Ovary (tissue), 9 donors: Measurements from ENCODE around the gene RCSD1. TPM values are rescaled to one million over a fixed set of nuclear protein-coding genes. Genes with fewer than 3 reads are reported as not detected.

Source experiments
- DNase-seq, 5 donors: peaks; one replicate each; pipeline ENCODE4 v3.0.0-alpha.2; 2019 to 2020
- H3K27ac ChIP-seq, 2 donors: fragments of 200-600 bp; one replicate each; pipeline versions ENCODE4 v1.5.1 to v1.8.0; 2019 to 2022
- H3K27me3 ChIP-seq: fragments of 200-600 bp; one replicate; pipeline ENCODE4 v1.8.0; 2022
- H3K36me3 ChIP-seq: fragments of 200-600 bp; sonication (generic); one replicate; pipeline ENCODE4 v1.5.1; 2019
- H3K4me1 ChIP-seq: one replicate; pipeline ENCODE4 v1.8.1; 2013; ENCODE audit warnings: mild to moderate bottlenecking, moderate library complexity; ENCODE audit not compliant: insufficient read depth
- H3K4me3 ChIP-seq: fragments of 200-600 bp; sonication (generic); one replicate; pipeline ENCODE4 v1.5.1; 2017
- H3K9me3 ChIP-seq, 2 donors: fragments of 200-600 bp in 1 of 2; sonication (generic) in 1 of 2; one replicate each; pipeline versions ENCODE4 v1.5.1 to v1.8.1; 2013 to 2019; ENCODE audit warnings: mild to moderate bottlenecking in 1 of 2, moderate library complexity in 1 of 2
- EP300 ChIP-seq: sonication (generic); formaldehyde crosslinking; IDR thresholded peaks from one replicate; pipeline ENCODE4 v1.6.1; 2017; ENCODE audit warnings: antibody characterized with exemption
- POLR2A ChIP-seq: fragments of 450-650 bp; IDR thresholded peaks from one replicate; pipeline ENCODE4 v1.6.1; 2017; ENCODE audit warnings: antibody characterized with exemption, mild to moderate bottlenecking, moderate library complexity
- WGBS, 3 donors: extraction: QIAGEN DNeasy Blood & Tissue Kit in 1 of 3; methylation state at CpG; one replicate each; pipeline versions ENCODE4 v1.1.5 to v1.1.7; 2013 to 2017; 5-methylcytosine and 5-hydroxymethylcytosine counted together
- intact Hi-C, 4 donors: fragments of 100-400 bp; cut with DNase I; formaldehyde crosslinking; loops; one replicate each; pipeline versions ENCODE4 v1.11.0 to v1.15.1; 2022 to 2023
- polyA plus RNA-seq, 2 donors: library from polyadenylated mRNA; stranded (reverse); fragments of 200-250 nt in 1 of 2; fragments of 350-450 nt in 1 of 2; fragmentation: Illumina TruSeq in 1 of 2; extraction: RNeasy Lipid Tissue Mini Kit (QIAGEN cat#74804) in 1 of 2; gene quantifications; one replicate each; pipeline ENCODE4 v1.2.3, GENCODE V29; 2013 to 2014
- total RNA-seq, 7 donors: library from RNA; depleted of rRNA in 2 of 7; stranded (reverse); fragments of >200 nt in 2 of 7; fragmentation: NEBNext Ultra II Directional in 3 of 7; extraction: Animal tissue kit (Norgen Biotek cat#: 25700) in 3 of 7; gene quantifications; one replicate each; pipeline versions ENCODE4 v1.1.0 to v1.2.4, GENCODE V29; 2016 to 2023
- TF ChIP-seq, protein P1 (sequence below), 3 donors: fragments of 450-650 bp in 2 of 3; fragments of 200-600 bp in 1 of 3; IDR thresholded peaks; one replicate each; pipeline versions ENCODE4 v1.5.1 to v1.8.0; 2016 to 2022; ENCODE audit warnings: antibody characterized with exemption in 3 of 3, mild to moderate bottlenecking in 1 of 3
- donor health status: DM: no; HTN: no; CAD: no; lungs with moderate emphysema.
- donor health status: DM: no; HTN: no; CAD: no.
- donor health status: Bipolar disorder and iron deficiency.
- donor health status: DM: yes; HTN: yes; CAD: no.
- donor health status: DM: no; HTN: no; CAD: no.
- donor health status: DM: yes; HTN: yes; CAD: no.

RCSD1 gene
- total and polyA plus RNA-seq, 9 donors = 2.1 to 10.9 (median 3.2) TPM

- H3K4me1 ChIP-seq = no peaks in the 10 kb centered on the region
- DNase-seq = no peak
Observed at GRCh38 chr1:167627865-167628641, 2.0 kb upstream of the RCSD1 start.

DNA sequence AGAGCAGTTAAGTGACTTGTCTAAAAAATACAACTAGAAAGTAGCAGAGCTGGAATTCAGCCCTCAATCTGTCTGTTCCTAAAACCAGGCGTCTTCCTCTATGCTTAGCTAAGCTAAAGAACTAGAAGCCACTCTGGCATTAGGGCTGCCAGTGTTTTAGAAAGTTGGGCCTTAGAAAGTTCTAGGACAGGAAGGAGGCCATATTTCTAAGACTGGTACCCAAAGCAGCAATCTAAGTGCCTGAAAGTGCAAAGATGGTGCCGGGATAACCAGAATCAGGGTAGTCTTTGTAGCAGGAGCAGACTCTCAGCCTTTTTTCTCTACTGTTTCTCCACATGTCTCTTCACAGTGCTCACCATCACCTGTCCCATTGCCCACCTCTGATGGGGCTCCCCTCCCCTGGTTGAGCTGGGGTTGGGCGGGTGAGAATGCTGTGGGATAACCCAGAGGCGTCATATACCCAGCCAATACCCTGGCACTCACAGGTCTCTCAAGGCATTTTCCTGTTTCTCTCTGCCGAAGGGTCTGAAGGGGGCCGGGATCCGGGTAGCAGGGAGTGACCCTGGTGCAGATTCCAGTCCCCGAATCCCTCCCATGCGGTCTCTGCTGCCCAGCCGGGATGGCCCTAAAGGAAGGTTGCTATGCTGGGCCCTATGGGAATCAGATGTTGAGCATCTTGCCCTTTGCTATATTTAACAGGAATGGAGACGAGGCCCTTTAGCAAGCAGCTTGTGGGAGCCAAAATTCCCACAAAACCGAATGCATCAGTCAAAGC is 1.1 kb upstream of the RCSD1 start:
- no peak overlapping the region for H3K27ac ChIP-seq
- H3K4me1 ChIP-seq = no peaks in the 10 kb centered on the region
- 77 to 87% (median 78%) methylated on average over 12 of the region's 12 CpGs for WGBS, 3 donors
- intact Hi-C loops = no loop called here
- no peak for DNase-seq
- H3K36me3 ChIP-seq = no peaks in the 10 kb centered on the region
- no peaks in the 10 kb centered on the region for H3K9me3 ChIP-seq
- H3K27me3 ChIP-seq = no peaks in the 10 kb centered on the region
- TF ChIP-seq EP300 (no peak), POLR2A (no peak)
- TF ChIP-seq, protein P1, sequence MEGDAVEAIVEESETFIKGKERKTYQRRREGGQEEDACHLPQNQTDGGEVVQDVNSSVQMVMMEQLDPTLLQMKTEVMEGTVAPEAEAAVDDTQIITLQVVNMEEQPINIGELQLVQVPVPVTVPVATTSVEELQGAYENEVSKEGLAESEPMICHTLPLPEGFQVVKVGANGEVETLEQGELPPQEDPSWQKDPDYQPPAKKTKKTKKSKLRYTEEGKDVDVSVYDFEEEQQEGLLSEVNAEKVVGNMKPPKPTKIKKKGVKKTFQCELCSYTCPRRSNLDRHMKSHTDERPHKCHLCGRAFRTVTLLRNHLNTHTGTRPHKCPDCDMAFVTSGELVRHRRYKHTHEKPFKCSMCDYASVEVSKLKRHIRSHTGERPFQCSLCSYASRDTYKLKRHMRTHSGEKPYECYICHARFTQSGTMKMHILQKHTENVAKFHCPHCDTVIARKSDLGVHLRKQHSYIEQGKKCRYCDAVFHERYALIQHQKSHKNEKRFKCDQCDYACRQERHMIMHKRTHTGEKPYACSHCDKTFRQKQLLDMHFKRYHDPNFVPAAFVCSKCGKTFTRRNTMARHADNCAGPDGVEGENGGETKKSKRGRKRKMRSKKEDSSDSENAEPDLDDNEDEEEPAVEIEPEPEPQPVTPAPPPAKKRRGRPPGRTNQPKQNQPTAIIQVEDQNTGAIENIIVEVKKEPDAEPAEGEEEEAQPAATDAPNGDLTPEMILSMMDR (IDR thresholded peaks at IDR 0.05) = no peak
- no peak overlapping the region for H3K4me3 ChIP-seq

More at GRCh38 chr1:167627865-167628641, 2.0 kb upstream of the RCSD1 start:
- TF ChIP-seq, protein P1 (IDR thresholded peaks at IDR 0.05) = no peak
- TF ChIP-seq EP300 (no peak), POLR2A (no peak)
- no peaks in the 10 kb centered on the region for H3K9me3 ChIP-seq
- intact Hi-C loops = no loop called here
- H3K27ac ChIP-seq = no peak overlapping the region
- no peaks in the 10 kb centered on the region for H3K36me3 ChIP-seq
- no peak overlapping the region for H3K4me3 ChIP-seq
- 83 to 89% (median 86%) methylated on average over 10 of the region's 10 CpGs for WGBS, 3 donors
- H3K27me3 ChIP-seq = no peaks in the 10 kb centered on the region

GRCh38 chr1:167630568-167631385 is 745 bp downstream of the RCSD1 start:
- peak overlapping the region; percentile 49 for H3K4me3 ChIP-seq
- WGBS, 3 donors = 37 to 39% (median 39%) methylated on average over 16 of the region's 16 CpGs
- no peaks in the 10 kb centered on the region for H3K36me3 ChIP-seq
- no peak overlapping the region for H3K27ac ChIP-seq
- intact Hi-C loops = no loop called here
- H3K9me3 ChIP-seq = no peaks in the 10 kb centered on the region
- DNase-seq = no peak
- TF ChIP-seq POLR2A (no peak), EP300 (no peak)
- TF ChIP-seq, protein P1 (IDR thresholded peaks at IDR 0.05) = no peak
- no peaks in the 10 kb centered on the region for H3K27me3 ChIP-seq
- peaks cover 5% of the 10 kb centered on the region for H3K4me1 ChIP-seq

DNA sequence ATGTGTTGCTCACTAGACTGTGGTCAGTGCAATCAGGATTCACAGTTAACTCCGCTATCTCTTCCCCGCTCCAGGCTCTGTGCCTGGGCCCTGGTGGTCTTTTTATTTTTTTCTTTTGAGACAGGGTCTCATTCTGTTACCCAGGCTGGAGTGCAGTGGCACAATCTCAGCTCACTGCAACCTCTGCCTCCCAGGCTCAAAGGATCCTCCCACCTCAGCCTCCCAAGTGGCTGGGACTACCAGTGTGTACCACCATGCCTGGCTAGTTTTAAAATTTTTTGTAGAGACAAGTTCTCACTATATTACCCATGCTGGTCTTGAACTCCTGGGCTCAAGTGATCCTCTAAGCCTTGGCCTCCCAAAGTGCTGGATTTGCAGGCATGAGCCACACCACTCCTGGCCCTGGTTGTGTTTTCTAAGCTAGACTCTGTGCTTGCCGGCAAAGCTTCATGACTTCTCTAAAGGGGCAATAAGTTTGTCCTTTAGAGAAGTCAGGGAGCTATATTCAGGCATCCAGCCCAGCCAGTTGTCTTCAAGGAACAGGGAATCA is 1.4 kb downstream of the RCSD1 start:
- DNase-seq = no peak
- H3K36me3 ChIP-seq = no peaks in the 10 kb centered on the region
- WGBS, 3 donors = 77 to 81% (median 78%) methylated on average over 3 of the region's 3 CpGs
- peaks cover 8% of the 10 kb centered on the region for H3K4me1 ChIP-seq
- intact Hi-C loops = no loop called here
- TF ChIP-seq EP300 (no peak), POLR2A (no peak)
- TF ChIP-seq, protein P1 (IDR thresholded peaks at IDR 0.05) = no peak
- H3K9me3 ChIP-seq = no peaks in the 10 kb centered on the region
- no peaks in the 10 kb centered on the region for H3K27me3 ChIP-seq
- H3K4me3 ChIP-seq = no peak overlapping the region
- no peak overlapping the region for H3K27ac ChIP-seq
